Panc1 (cell line): ENCODE measurements around the gene NRP1. TPM values are rescaled to one million over a fixed set of nuclear protein-coding genes. Genes with fewer than 3 reads are reported as not detected.

ENCODE experiments used
- ATAC-seq: fragments of 200-7000 bp; cut with Tn5 transposase; 2 replicates; pipeline ENCODE4 v1.9.1; 2020; ENCODE audit warnings: mild to moderate bottlenecking, moderate library complexity
- BruUV-seq: library from RNA; stranded (reverse); fragments of 400-500 nt; replicated peaks from 2 replicates; lab custom pipeline; 2021; lab: Mats Ljungman, UMichigan
- CTCF ChIA-PET: fragments of 300-600 bp; sonication (Branson Sonifier 250); formaldehyde crosslinking; loops from one replicate; lab custom pipeline; 2022; ENCODE audit warnings: antibody characterized with exemption; lab: Charles Lee
- POLR2A ChIA-PET: fragments of 300-600 bp; sonication (Branson Sonifier 250); formaldehyde crosslinking; loops from one replicate; lab custom pipeline; 2022; ENCODE audit warnings: antibody characterized with exemption; lab: Charles Lee
- DNase-seq: peaks from one replicate; pipeline ENCODE4 v3.0.0-alpha.2; 2010; ENCODE audit warnings: low read depth, low spot score
- H3K27ac ChIP-seq: 2 replicates; pipeline ENCODE4 v1.5.1; 2011; ENCODE audit warnings: mild to moderate bottlenecking, low read length, inconsistent platforms
- H3K27me3 ChIP-seq: fragments of 200-500 bp; sonication (Bioruptor generic); 2 replicates; pipeline ENCODE4 v1.6.0; 2014; ENCODE audit warnings: low read length, inconsistent platforms; ENCODE audit not compliant: control insufficient read depth, insufficient read depth
- H3K36me3 ChIP-seq: fragments of 200-500 bp; sonication (Bioruptor generic); 2 replicates; pipeline ENCODE4 v1.5.1; 2014; ENCODE audit warnings: inconsistent platforms, mild to moderate bottlenecking, low read length, moderate library complexity; ENCODE audit not compliant: control insufficient read depth, insufficient read depth
- H3K4me1 ChIP-seq: 2 replicates; pipeline ENCODE4 v1.5.1; 2011; ENCODE audit warnings: inconsistent platforms, mild to moderate bottlenecking, low read length, moderate library complexity; ENCODE audit not compliant: control insufficient read depth, insufficient read depth
- H3K4me3 ChIP-seq, 2 experiments: 2 replicates each; pipeline ENCODE4 v1.5.1; 2011 to 2012; ENCODE audit warnings: low read depth in 2 of 2, low read length in 2 of 2, mild to moderate bottlenecking in 2 of 2, inconsistent platforms in 1 of 2, moderate library complexity in 1 of 2
- H3K9me3 ChIP-seq: fragments of 200-500 bp; sonication (Bioruptor generic); 2 replicates; pipeline ENCODE4 v1.5.1; 2014; ENCODE audit warnings: low read depth, mild to moderate bottlenecking, inconsistent platforms, low read length, moderate library complexity; ENCODE audit not compliant: control insufficient read depth, insufficient read depth
- CTCF ChIP-seq: fragments of 450-650 bp; IDR thresholded peaks from 2 replicates; pipeline ENCODE4 v1.5.1; 2017; ENCODE audit warnings: mild to moderate bottlenecking
- POLR2AphosphoS5 ChIP-seq: IDR thresholded peaks from 2 replicates; pipeline ENCODE4 v1.6.1; 2012; ENCODE audit warnings: mild to moderate bottlenecking, low read depth, low read length, moderate library complexity
- REST ChIP-seq, 2 experiments: IDR thresholded peaks; 2 replicates each; pipeline ENCODE4 v1.6.1; 2011 to 2012; ENCODE audit warnings: low read depth in 2 of 2, control low read depth in 1 of 2, low read length in 1 of 2, mild to moderate bottlenecking in 1 of 2, moderate library complexity in 1 of 2; ENCODE audit not compliant: insufficient read depth in 1 of 2
- SIN3A ChIP-seq: IDR thresholded peaks from 2 replicates; pipeline ENCODE4 v1.6.1; 2012; ENCODE audit warnings: low read depth, mild to moderate bottlenecking, low read length, moderate library complexity, borderline replicate concordance; ENCODE audit not compliant: insufficient read depth
- TCF7L2 ChIP-seq: IDR thresholded peaks from 2 replicates; pipeline ENCODE4 v1.6.1; 2011; ENCODE audit warnings: mild to moderate bottlenecking, low read depth, low read length, inconsistent platforms
- in situ Hi-C: cut with HindIII; loops from 2 replicates; pipeline ENCODE4 v1.10.0; 2016; ENCODE audit warnings: low sequenced_read_pairs, low pct_unique_long_range_greater_than_20kb
- intact Hi-C: fragments of 100-400 bp; cut with micrococcal nuclease; formaldehyde crosslinking; loops from one replicate; pipeline ENCODE4 v1.10.0; 2022; ENCODE audit not compliant: unreplicated experiment
- total RNA-seq: library from RNA; stranded (reverse); gene quantifications from one replicate; pipeline ENCODE4 v1.2.1, GENCODE V29; 2021; ENCODE audit not compliant: unreplicated experiment

Gene NRP1
- total RNA-seq, 1 experiment from 2014 or later, result 93.4 TPM

DNA sequence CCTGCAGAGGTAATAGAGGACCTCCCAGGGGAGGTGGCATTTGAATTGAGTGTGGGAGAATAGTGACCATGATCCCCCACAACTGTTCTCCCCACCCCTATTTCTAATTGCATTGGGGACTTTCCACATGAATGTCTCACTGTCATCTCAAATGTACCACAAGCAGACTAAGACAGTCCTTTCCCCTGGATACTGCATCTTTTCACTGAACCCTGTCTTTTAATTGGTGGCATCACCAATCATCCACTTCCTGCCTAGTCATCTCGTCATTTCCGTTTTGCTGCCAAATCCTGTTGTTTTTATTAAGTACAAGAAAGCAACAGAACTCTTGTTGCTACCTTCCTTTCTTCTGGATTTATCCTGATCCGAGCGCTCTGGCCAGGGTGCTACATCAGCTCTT is 120.3 kb downstream of the NRP1 start:
- Histone ChIP-seq H3K36me3 (no peaks in the 10 kb centered on the region; the same call in 1 of the 2 replicates), H3K9me3 (no peaks in the 10 kb centered on the region), H3K27ac (peak overlapping the region; percentile 35; the same call in 1 of the 2 replicates), H3K4me1 (peaks cover 9% of the 10 kb centered on the region), H3K27me3 (no peaks in the 10 kb centered on the region), H3K4me3 (no peak overlapping the region)
- ChIA-PET POLR2A (no interaction called here), CTCF (no interaction called here)
- no TSS peak for BruUV-seq
- no peak for DNase-seq
- intact Hi-C loops, result no loop called here
- no peak for ATAC-seq
- in situ Hi-C loops, result no loop called here
- no peak for TF ChIP-seq CTCF
- no peak for TF ChIP-seq SIN3A
- TF ChIP-seq REST (IDR thresholded peaks at IDR 0.05; ENCODE audit: insufficient read depth in 1 of 2, low read depth in 2 of 2, low read length in 1 of 2), result no peak
- TF ChIP-seq TCF7L2, result no peak
- TF ChIP-seq POLR2AphosphoS5, result no peak

- BruUV-seq, result no TSS peak
- no peaks in the 10 kb centered on the region for H3K9me3 ChIP-seq
- no peaks in the 10 kb centered on the region; the same call in 1 of the 2 replicates for H3K36me3 ChIP-seq
- H3K27ac ChIP-seq, result peak overlapping the region; percentile 75
- no peak for ATAC-seq
- POLR2A ChIA-PET, result no interaction called here
- H3K4me1 ChIP-seq, result peaks cover 4% of the 10 kb centered on the region
- no peaks in the 10 kb centered on the region for H3K27me3 ChIP-seq
- DNase-seq, result no peak
- CTCF ChIA-PET, result no interaction called here
- in situ Hi-C loops (no loop called here), intact Hi-C loops (no loop called here)
- TF ChIP-seq TCF7L2 (no peak), CTCF (no peak), SIN3A (no peak), REST (IDR thresholded peaks at IDR 0.05; ENCODE audit: insufficient read depth in 1 of 2, low read depth in 2 of 2, low read length in 1 of 2) (no peak), POLR2AphosphoS5 (no peak)
- H3K4me3 ChIP-seq, result no peak overlapping the region
Observed at GRCh38 chr10:33212061-33212748, 122.3 kb downstream of the NRP1 start.
